ENCODE results near the gene MAP2K5. TPM values are rescaled to one million over a fixed set of nuclear protein-coding genes. Genes with fewer than 3 reads are reported as not detected.

The MAP2K5 gene
- total RNA-seq, 1 donor from 2014 or later, result 25.0 TPM

DNA sequence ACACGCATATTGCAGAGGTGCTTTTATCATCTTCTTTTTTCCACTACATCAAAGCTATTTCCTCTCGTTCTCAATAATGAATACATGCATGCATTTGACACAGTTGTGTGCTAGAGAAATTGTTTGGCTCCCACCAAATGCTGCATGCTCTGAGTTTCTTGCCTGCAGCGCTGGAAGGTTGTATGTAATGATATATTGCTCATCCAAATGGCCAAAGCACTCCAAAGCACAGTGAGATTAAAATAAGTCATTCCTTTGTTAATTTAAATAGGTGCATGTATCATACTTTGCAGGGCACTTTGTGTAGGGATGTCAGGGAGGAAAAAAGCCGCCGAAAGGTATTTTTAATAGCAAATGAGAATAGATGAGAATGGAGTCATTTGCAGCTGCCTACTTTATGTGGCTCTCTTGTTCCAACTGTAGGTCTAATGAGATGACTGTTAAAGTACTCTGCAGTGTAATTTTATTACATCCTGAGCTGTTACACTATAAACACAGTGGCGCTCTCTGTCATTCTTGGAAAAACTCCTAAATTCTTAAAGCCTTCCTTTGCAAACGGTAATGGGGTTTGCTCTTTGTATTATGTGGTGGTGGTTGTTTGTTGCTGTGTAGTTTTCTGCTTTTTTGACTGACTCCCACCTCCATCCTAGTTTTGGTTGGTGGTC is 225.9 kb downstream of the MAP2K5 start:
- DNase-seq, result no peak
- TF ChIP-seq, protein P1, sequence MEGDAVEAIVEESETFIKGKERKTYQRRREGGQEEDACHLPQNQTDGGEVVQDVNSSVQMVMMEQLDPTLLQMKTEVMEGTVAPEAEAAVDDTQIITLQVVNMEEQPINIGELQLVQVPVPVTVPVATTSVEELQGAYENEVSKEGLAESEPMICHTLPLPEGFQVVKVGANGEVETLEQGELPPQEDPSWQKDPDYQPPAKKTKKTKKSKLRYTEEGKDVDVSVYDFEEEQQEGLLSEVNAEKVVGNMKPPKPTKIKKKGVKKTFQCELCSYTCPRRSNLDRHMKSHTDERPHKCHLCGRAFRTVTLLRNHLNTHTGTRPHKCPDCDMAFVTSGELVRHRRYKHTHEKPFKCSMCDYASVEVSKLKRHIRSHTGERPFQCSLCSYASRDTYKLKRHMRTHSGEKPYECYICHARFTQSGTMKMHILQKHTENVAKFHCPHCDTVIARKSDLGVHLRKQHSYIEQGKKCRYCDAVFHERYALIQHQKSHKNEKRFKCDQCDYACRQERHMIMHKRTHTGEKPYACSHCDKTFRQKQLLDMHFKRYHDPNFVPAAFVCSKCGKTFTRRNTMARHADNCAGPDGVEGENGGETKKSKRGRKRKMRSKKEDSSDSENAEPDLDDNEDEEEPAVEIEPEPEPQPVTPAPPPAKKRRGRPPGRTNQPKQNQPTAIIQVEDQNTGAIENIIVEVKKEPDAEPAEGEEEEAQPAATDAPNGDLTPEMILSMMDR (IDR thresholded peaks at IDR 0.05; ENCODE audit: borderline replicate concordance), result no peak
- peaks cover 5% of the 10 kb centered on the region for H3K36me3 ChIP-seq
- no peak overlapping the region for H3K4me3 ChIP-seq
- H3K27ac ChIP-seq (replicated peaks), result no peak overlapping the region
- H3K27me3 ChIP-seq (ENCODE audit: low read depth), result no peaks in the 10 kb centered on the region
- intact Hi-C loops (cut with micrococcal nuclease), result no loop called here
- H3K4me1 ChIP-seq, result peaks cover 4% of the 10 kb centered on the region
- H3K9me3 ChIP-seq (replicated peaks), result no peaks in the 10 kb centered on the region

DNA sequence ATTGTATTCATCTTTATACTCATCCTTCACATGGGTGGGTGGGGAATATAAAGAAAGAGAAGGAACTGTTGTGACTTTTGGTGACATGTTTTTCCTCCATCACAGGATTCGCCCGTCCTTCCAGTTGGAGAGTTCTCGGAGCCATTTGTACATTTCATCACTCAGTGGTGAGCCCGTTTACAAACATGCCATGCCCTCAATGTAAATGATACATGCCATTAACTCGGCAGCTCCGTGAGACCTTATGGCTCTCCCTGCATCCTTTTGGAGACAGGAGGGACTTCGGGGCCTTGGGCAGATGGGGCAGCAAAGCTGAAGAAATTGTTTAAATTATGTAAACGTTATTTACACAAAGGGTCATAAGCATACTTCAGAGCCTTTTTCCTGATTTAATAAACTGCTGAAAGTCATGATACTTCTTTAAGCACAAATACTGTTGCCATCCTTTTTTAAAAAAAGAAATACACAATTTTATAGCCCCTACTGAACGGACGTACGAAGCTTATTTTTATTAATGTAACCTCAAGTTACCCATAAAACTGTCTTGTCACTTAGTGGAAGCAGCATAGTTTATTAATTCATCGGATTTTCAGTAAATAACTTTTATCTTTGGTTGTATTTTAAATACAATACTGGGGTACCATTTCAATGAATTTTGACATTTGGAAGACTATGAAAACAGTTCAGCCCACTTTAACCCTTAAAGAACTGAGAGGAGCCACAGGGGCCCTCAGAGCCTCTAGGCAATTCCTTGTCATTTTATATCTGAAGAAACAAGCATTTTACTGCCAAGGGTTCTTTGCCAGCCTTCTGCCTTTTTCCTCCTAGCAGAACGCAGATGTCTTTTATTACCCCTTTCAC is 227.2 kb downstream of the MAP2K5 start:
- intact Hi-C loops (cut with micrococcal nuclease), result no loop called here
- Histone ChIP-seq H3K36me3 (peaks cover 5% of the 10 kb centered on the region), H3K9me3 (replicated peaks) (no peaks in the 10 kb centered on the region), H3K4me1 (peaks cover 4% of the 10 kb centered on the region), H3K27me3 (ENCODE audit: low read depth) (no peaks in the 10 kb centered on the region), H3K4me3 (no peak overlapping the region), H3K27ac (replicated peaks) (no peak overlapping the region)
- TF ChIP-seq, protein P1 (IDR thresholded peaks at IDR 0.05; ENCODE audit: borderline replicate concordance), result no peak
- DNase-seq, result no peak

DNA sequence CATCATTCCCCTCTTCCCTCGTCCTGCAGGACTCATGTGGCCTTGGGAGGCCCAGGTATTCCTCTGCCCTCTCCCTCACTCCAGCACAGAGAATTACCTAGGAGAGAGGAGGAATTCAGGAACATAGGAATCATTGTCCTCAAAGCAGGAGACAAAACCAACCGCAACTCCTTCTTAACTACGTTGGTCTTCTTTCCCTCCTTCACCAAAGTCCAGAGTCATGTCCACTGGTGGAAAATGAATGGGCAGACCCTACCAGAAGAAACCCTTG is 227.8 kb downstream of the MAP2K5 start:
- peaks cover 4% of the 10 kb centered on the region for H3K4me1 ChIP-seq
- peaks cover 5% of the 10 kb centered on the region for H3K36me3 ChIP-seq
- intact Hi-C loops (cut with micrococcal nuclease), result no loop called here
- H3K27me3 ChIP-seq (ENCODE audit: low read depth), result no peaks in the 10 kb centered on the region
- H3K27ac ChIP-seq (replicated peaks), result no peak overlapping the region
- no peaks in the 10 kb centered on the region for H3K9me3 ChIP-seq (replicated peaks)
- TF ChIP-seq, protein P1 (IDR thresholded peaks at IDR 0.05; ENCODE audit: borderline replicate concordance), result no peak
- H3K4me3 ChIP-seq, result no peak overlapping the region
- DNase-seq, result no peak

DNA sequence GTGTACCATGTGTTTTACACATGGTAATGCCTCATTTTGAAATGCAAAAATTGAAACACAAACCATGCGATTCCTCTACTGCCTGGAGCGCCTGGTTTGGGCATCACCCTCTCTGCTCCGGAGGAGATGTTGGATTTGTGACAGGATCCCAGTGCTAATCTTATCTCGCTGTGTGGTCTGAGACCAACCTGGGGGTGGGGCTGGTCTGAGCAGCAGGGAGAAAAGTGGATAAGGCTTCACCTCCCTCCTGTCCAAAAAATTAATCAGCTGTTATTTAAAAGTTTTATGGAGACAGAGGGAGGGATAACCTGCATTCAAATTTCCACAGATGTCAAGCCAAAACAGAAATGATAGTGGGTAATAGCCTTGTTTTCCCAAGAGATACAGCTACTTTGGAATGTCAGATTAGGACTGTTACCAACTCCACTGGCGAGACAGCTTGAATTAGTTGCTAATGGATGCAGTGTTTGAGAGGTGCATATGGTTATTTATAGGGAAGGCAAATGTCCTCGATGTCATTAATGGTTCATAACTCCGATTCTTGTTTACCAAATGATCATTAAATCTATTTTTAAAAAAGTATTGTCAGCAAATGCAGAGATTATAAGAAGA is 228.8 kb downstream of the MAP2K5 start:
- Histone ChIP-seq H3K27ac (replicated peaks) (no peak overlapping the region), H3K4me3 (no peak overlapping the region), H3K36me3 (peaks cover 5% of the 10 kb centered on the region), H3K4me1 (peaks cover 4% of the 10 kb centered on the region), H3K9me3 (replicated peaks) (no peaks in the 10 kb centered on the region), H3K27me3 (ENCODE audit: low read depth) (no peaks in the 10 kb centered on the region)
- TF ChIP-seq, protein P1 (IDR thresholded peaks at IDR 0.05; ENCODE audit: borderline replicate concordance), result no peak
- DNase-seq, result no peak
- intact Hi-C loops (cut with micrococcal nuclease), result no loop called here

DNA sequence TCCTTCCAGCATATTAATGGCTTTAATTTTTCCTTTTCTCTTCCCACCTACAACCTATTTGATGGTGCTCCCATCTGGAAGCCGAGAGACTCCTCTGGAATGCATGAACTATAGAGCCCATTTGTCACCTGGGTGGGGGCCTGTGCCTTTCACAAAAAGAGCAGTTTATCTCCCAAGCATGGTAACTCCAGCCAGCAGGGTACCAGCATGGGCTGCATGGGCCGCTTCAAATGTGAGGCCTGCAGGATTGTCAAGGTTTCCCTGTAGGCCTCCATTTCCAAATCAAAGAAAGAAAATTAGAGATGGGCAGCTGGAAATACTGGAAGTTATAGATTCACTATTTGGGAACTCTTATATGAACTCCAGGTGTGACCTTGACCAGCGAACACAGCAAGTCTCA is 232.1 kb downstream of the MAP2K5 start:
- intact Hi-C loops (cut with micrococcal nuclease), result no loop called here
- TF ChIP-seq, protein P1 (IDR thresholded peaks at IDR 0.05; ENCODE audit: borderline replicate concordance), result no peak
- DNase-seq, result no peak
- Histone ChIP-seq H3K36me3 (peaks cover 5% of the 10 kb centered on the region), H3K27ac (replicated peaks) (no peak overlapping the region), H3K4me1 (peaks cover 4% of the 10 kb centered on the region), H3K4me3 (no peak overlapping the region), H3K27me3 (ENCODE audit: low read depth) (no peaks in the 10 kb centered on the region), H3K9me3 (replicated peaks) (no peaks in the 10 kb centered on the region)

All from left ventricle myocardium inferior (tissue), 1 donor.